ENCODE measurements around the gene ALOX12B.

ALOX12B gene

DNA sequence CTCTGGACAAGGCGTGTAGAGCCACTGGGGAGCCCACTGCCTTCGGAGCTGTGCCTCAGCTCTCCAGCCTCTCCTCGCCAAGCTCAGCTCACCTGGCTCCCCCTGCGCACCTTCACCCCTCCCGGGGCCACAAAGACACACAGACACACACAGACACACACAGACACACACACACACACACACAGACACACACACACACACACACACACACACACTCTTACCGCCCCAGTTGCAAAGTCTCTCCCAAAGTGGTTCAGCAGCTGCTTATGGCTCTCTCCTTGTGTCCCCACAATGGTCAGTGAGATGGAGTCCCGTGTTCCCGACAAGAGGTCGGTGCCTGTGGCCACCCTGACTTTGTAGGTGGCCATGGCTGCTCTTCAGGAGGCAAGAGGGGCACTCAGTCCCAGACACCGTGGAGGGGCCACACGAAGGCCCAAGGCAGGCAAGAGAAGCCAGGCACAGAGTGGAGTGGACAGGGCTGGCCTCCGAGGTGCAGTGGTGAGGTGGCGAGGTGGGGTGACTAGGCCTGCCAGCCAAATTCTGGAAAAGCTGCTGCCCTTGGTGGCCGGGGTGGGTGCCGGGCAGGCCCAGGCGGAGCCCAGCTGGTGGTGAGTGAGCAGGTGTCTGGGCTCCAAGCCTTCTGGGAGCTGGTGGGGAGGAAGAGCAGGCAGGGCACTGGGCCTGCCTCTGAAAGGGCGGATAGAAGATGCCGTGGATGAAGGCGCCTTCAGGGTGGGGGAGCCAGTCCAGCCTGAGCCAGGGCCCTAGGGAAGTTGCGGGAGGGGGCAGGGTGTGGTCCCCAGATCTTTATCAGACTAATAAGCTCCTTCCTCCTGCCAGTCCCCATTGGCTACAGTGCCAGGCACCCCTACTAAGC is at the start of gene ALOX12B:
ALOX12B (minus strand) TSS at position 642 of the 877 bp plus-strand sequence; CDS start at position 368, 274 bp downstream.
- no peak within 1 kb of the TSS for H3K4me3 Mint-ChIP-seq
- no peaks in the 10 kb centered on the region for H3K4me1 Mint-ChIP-seq (ENCODE audit: low read depth)
- no peak within 1 kb of the TSS for H3K27ac Mint-ChIP-seq
- no peaks in the 10 kb centered on the region for H3K36me3 Mint-ChIP-seq (ENCODE audit: low read depth)
- peaks cover 14% of the 10 kb centered on the region for H3K27me3 Mint-ChIP-seq (ENCODE audit: low read depth)
- H3K9me3 Mint-ChIP-seq = no peaks in the 10 kb centered on the region

GRCh38 chr17:8133941-8134340 is 46.4 kb upstream of the ALOX12B start:
- Mint-ChIP-seq H3K36me3 (ENCODE audit: low read depth) (no peaks in the 10 kb centered on the region), H3K4me3 (no peak overlapping the region), H3K4me1 (ENCODE audit: low read depth) (peaks cover 4% of the 10 kb centered on the region), H3K27ac (no peak overlapping the region), H3K27me3 (ENCODE audit: low read depth) (peaks cover 14% of the 10 kb centered on the region), H3K9me3 (no peaks in the 10 kb centered on the region)

GRCh38 chr17:8133399-8133798 is 45.9 kb upstream of the ALOX12B start:
- H3K27me3 Mint-ChIP-seq (ENCODE audit: low read depth) = peaks cover 14% of the 10 kb centered on the region
- no peak overlapping the region for H3K4me3 Mint-ChIP-seq
- peaks cover 4% of the 10 kb centered on the region for H3K4me1 Mint-ChIP-seq (ENCODE audit: low read depth)
- no peak overlapping the region for H3K27ac Mint-ChIP-seq
- no peaks in the 10 kb centered on the region for H3K36me3 Mint-ChIP-seq (ENCODE audit: low read depth)
- no peaks in the 10 kb centered on the region for H3K9me3 Mint-ChIP-seq

- Mint-ChIP-seq H3K27ac (no peak overlapping the region), H3K36me3 (ENCODE audit: low read depth) (no peaks in the 10 kb centered on the region), H3K9me3 (no peaks in the 10 kb centered on the region), H3K27me3 (ENCODE audit: low read depth) (peaks cover 18% of the 10 kb centered on the region), H3K4me3 (no peak overlapping the region), H3K4me1 (ENCODE audit: low read depth) (peaks cover 8% of the 10 kb centered on the region)
Observed at GRCh38 chr17:8131844-8132441, 44.4 kb upstream of the ALOX12B start.

GRCh38 chr17:8128125-8128784 is 40.7 kb upstream of the ALOX12B start:
- Mint-ChIP-seq H3K9me3 (no peaks in the 10 kb centered on the region), H3K27ac (peak overlapping the region; percentile 14), H3K36me3 (ENCODE audit: low read depth) (peaks cover 6% of the 10 kb centered on the region), H3K4me3 (no peak overlapping the region), H3K27me3 (ENCODE audit: low read depth) (peaks cover 41% of the 10 kb centered on the region), H3K4me1 (ENCODE audit: low read depth) (peaks cover 31% of the 10 kb centered on the region)

- Mint-ChIP-seq H3K4me3 (peak overlapping the region; percentile 96), H3K27me3 (ENCODE audit: low read depth) (peaks cover 45% of the 10 kb centered on the region), H3K27ac (peak overlapping the region; percentile 90), H3K36me3 (ENCODE audit: low read depth) (peaks cover 6% of the 10 kb centered on the region), H3K9me3 (no peaks in the 10 kb centered on the region), H3K4me1 (ENCODE audit: low read depth) (peaks cover 36% of the 10 kb centered on the region)
Observed at GRCh38 chr17:8126491-8127066, 39.1 kb upstream of the ALOX12B start.

DNA sequence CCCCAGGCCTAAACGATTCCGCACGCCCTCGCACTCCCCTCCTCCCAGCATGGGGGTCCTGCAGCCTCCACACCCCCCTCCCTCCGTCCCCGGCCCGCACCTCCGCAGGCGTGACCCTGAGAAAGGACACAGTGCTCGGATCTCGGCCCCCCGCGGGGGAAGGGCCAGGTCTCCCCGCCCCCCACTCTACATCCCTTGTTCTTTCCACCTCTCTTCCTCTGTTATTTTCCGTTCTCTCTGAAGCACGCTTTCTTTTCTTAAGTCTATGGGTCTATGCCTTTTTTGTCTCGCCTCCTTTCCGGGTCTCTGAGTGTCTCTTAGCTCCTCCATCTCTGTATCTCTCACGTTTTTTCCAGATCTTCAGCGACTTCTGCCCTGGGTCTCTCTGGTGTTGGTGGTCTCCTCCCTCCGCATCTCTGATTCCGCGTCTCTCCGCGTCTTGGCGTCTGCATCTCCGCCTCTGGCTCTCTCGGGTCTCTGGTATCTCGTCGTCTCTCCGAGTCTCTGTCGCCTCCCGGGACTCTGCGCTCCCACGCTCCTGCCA is 38.5 kb upstream of the ALOX12B start:
- peaks cover 6% of the 10 kb centered on the region for H3K36me3 Mint-ChIP-seq (ENCODE audit: low read depth)
- H3K27ac Mint-ChIP-seq = peak overlapping the region; percentile 80
- H3K27me3 Mint-ChIP-seq (ENCODE audit: low read depth) = peaks cover 47% of the 10 kb centered on the region
- H3K4me1 Mint-ChIP-seq (ENCODE audit: low read depth) = peaks cover 38% of the 10 kb centered on the region
- no peaks in the 10 kb centered on the region for H3K9me3 Mint-ChIP-seq
- peak overlapping the region; percentile 92 for H3K4me3 Mint-ChIP-seq

DNA sequence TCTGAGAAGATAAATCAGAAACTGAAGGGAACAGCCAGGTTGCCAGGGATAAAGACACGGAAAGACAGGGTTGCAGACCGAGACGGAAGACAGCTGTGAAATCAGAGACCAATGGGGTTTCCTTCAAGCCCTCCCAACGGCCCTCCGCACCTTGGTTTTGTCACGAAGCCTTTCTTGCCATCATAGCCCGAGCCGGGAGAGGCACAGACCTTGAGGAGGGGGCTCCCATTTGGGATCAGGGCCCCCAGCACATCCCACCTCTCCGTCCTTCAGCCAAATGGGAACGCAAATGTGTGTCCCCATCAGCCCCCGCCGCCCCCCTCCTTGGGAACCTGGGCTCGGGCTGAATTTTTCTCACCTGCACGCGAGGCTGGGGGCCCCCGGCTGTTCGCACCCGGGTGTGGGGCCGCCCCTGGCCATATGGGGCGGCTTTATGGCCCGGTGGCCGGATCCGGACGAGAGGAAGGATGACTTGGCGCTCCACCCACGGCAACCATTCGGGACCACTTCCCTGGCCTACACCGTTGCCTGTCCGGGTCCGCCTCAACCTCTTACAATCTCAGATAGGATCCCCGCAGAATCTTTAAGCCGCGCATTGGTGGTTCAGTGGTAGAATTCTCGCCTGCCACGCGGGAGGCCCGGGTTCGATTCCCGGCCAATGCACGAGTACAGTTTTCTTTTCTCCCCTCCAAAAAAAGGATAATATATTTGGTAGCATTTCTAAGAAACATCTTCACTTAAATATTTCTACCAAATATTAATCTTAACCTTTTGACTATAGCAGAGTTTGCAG is 37.8 kb upstream of the ALOX12B start:
- peak overlapping the region; percentile 92 for H3K4me3 Mint-ChIP-seq
- H3K27me3 Mint-ChIP-seq (ENCODE audit: low read depth) = peaks cover 53% of the 10 kb centered on the region
- no peaks in the 10 kb centered on the region for H3K9me3 Mint-ChIP-seq
- peaks cover 45% of the 10 kb centered on the region for H3K4me1 Mint-ChIP-seq (ENCODE audit: low read depth)
- peak overlapping the region; percentile 80 for H3K27ac Mint-ChIP-seq
- peaks cover 7% of the 10 kb centered on the region for H3K36me3 Mint-ChIP-seq (ENCODE audit: low read depth)

GRCh38 chr17:8124350-8125153 is 37.0 kb upstream of the ALOX12B start:
- H3K36me3 Mint-ChIP-seq (ENCODE audit: low read depth) = peaks cover 9% of the 10 kb centered on the region
- H3K9me3 Mint-ChIP-seq = no peaks in the 10 kb centered on the region
- peaks cover 53% of the 10 kb centered on the region for H3K27me3 Mint-ChIP-seq (ENCODE audit: low read depth)
- peak overlapping the region; percentile 80 for H3K27ac Mint-ChIP-seq
- H3K4me3 Mint-ChIP-seq = peak overlapping the region; percentile 92
- peaks cover 53% of the 10 kb centered on the region for H3K4me1 Mint-ChIP-seq (ENCODE audit: low read depth)

- Mint-ChIP-seq H3K4me3 (peak within 1 kb of the TSS; percentile 92), H3K27ac (peak within 1 kb of the TSS; percentile 80), H3K4me1 (ENCODE audit: low read depth) (peaks cover 58% of the 10 kb centered on the region), H3K36me3 (ENCODE audit: low read depth) (peaks cover 12% of the 10 kb centered on the region), H3K9me3 (no peaks in the 10 kb centered on the region), H3K27me3 (ENCODE audit: low read depth) (peaks cover 56% of the 10 kb centered on the region)
Observed at GRCh38 chr17:8123695-8124349, 36.3 kb upstream of the ALOX12B start, which contains the start of gene HES7. Gene HES7, minus strand, starts transcription at chr17:8124106. Its CDS starts 22 bp downstream, at chr17:8124084.

GRCh38 chr17:8122924-8123694 is 35.6 kb upstream of the ALOX12B start:
- Mint-ChIP-seq H3K4me1 (ENCODE audit: low read depth) (peaks cover 65% of the 10 kb centered on the region), H3K27ac (peak overlapping the region; percentile 56), H3K4me3 (peak overlapping the region; percentile 92), H3K9me3 (no peaks in the 10 kb centered on the region), H3K27me3 (ENCODE audit: low read depth) (peaks cover 63% of the 10 kb centered on the region), H3K36me3 (ENCODE audit: low read depth) (peaks cover 13% of the 10 kb centered on the region)

GRCh38 chr17:8122422-8122923 is 35.0 kb upstream of the ALOX12B start:
- Mint-ChIP-seq H3K27ac (no peak overlapping the region), H3K4me1 (ENCODE audit: low read depth) (peaks cover 70% of the 10 kb centered on the region)

More at GRCh38 chr17:8122422-8122923, 35.0 kb upstream of the ALOX12B start:
- H3K27me3 Mint-ChIP-seq (ENCODE audit: low read depth) = peaks cover 70% of the 10 kb centered on the region
- peak overlapping the region; percentile 92 for H3K4me3 Mint-ChIP-seq
- H3K9me3 Mint-ChIP-seq = no peaks in the 10 kb centered on the region
- peaks cover 13% of the 10 kb centered on the region for H3K36me3 Mint-ChIP-seq (ENCODE audit: low read depth)

Data from T-helper 1 cell treated with Interleukin-12 subunit alpha and Interleukin-12 subunit beta and Interleukin-4 antibody, amounts not matched to agents 30 μg/mL and 1 μg/mL, for 36 hours (primary cell).